Prostate gland (tissue), 2 donors: Measurements from ENCODE around the gene PKNOX2. TPM values are rescaled to one million over a fixed set of nuclear protein-coding genes. Genes with fewer than 3 reads are reported as not detected.

Source experiments
- DNase-seq: peaks from one replicate; pipeline ENCODE4 v3.0.0-alpha.2; 2019; ENCODE audit warnings: low spot score
- H3K27ac ChIP-seq, 2 donors: fragments of 200-600 bp; sonication (generic); 2 replicates each; pipeline ENCODE4 v1.5.1; 2017 to 2019
- H3K27me3 ChIP-seq: fragments of 200-600 bp; sonication (generic); replicated peaks from 2 replicates; pipeline ENCODE4 v1.5.1; 2019; ENCODE audit not compliant: insufficient read depth
- H3K36me3 ChIP-seq, 2 donors: fragments of 200-600 bp; sonication (generic); 1 replicate in 1 of 2; 2 replicates in 1 of 2; pipeline versions ENCODE4 v1.5.1 to v1.8.1; 2017 to 2019
- H3K4me1 ChIP-seq: fragments of 200-600 bp; sonication (generic); replicated peaks from 2 replicates; pipeline ENCODE4 v1.5.1; 2019
- H3K4me3 ChIP-seq, 2 donors: fragments of 200-600 bp; sonication (generic); 2 replicates each; pipeline ENCODE4 v1.5.1; 2017 to 2019
- H3K9me3 ChIP-seq: fragments of 200-600 bp; sonication (generic); 2 replicates; pipeline ENCODE4 v1.5.1; 2017
- POLR2A ChIP-seq: fragments of 450-650 bp; IDR thresholded peaks from one replicate; pipeline ENCODE4 v1.6.1; 2016; ENCODE audit warnings: antibody characterized with exemption, mild to moderate bottlenecking
- POLR2AphosphoS5 ChIP-seq: sonication (generic); formaldehyde crosslinking; IDR thresholded peaks from one replicate; pipeline ENCODE4 v1.6.1; 2017; ENCODE audit warnings: antibody characterized with exemption
- WGBS: methylation state at CpG from one replicate; pipeline ENCODE4 v1.1.5; 2018; 5-methylcytosine and 5-hydroxymethylcytosine counted together
- intact Hi-C: fragments of 100-400 bp; cut with DNase I; formaldehyde crosslinking; loops from one replicate; pipeline ENCODE4 v1.14.2; 2022
- total RNA-seq, 2 donors: library from RNA; depleted of rRNA; stranded (reverse); fragments of >200 nt; gene quantifications; one replicate each; pipeline ENCODE4 v1.1.0, GENCODE V29; 2016
- TF ChIP-seq, protein P1 (sequence below), 4 experiments: fragments of 200-600 bp in 2 of 4; fragments of 450-650 bp in 2 of 4; sonication (generic) in 2 of 4; IDR thresholded peaks; 1 replicate in 3 of 4; 2 replicates in 1 of 4; pipeline ENCODE4 v1.5.1; 2016 to 2019; ENCODE audit warnings: antibody characterized with exemption in 4 of 4, mild to moderate bottlenecking in 2 of 4, moderate library complexity in 2 of 4

Gene PKNOX2
- total RNA-seq, 2 donors from 2014 or later: 12.3 to 14.7 TPM

DNA sequence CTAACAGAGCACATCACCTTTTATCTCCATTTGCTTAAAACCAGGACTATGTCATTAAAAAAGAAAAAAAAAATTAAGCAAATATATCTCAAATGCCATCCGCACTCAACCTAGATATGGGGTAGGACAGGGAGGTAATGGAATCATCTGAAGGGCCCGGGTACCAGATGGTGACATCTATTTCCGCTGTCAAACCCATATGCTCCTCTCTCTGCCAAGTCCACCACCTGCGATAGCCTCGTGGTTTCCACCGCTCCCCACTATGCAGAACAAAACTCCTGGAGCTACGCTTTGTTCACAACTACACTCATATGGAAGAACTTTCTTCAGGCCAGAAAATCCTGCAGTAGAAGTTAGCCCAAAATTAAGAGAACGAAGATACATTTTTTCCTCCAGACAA is 300.1 kb downstream of the PKNOX2 start:
- H3K9me3 ChIP-seq: no peaks in the 10 kb centered on the region
- WGBS: 90% methylated on average over 8 of the region's 8 CpGs
- H3K27me3 ChIP-seq: no peaks in the 10 kb centered on the region
- TF ChIP-seq POLR2A (no peak), POLR2AphosphoS5 (no peak)
- TF ChIP-seq, protein P1, sequence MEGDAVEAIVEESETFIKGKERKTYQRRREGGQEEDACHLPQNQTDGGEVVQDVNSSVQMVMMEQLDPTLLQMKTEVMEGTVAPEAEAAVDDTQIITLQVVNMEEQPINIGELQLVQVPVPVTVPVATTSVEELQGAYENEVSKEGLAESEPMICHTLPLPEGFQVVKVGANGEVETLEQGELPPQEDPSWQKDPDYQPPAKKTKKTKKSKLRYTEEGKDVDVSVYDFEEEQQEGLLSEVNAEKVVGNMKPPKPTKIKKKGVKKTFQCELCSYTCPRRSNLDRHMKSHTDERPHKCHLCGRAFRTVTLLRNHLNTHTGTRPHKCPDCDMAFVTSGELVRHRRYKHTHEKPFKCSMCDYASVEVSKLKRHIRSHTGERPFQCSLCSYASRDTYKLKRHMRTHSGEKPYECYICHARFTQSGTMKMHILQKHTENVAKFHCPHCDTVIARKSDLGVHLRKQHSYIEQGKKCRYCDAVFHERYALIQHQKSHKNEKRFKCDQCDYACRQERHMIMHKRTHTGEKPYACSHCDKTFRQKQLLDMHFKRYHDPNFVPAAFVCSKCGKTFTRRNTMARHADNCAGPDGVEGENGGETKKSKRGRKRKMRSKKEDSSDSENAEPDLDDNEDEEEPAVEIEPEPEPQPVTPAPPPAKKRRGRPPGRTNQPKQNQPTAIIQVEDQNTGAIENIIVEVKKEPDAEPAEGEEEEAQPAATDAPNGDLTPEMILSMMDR (IDR thresholded peaks at IDR 0.05): no peak
- H3K27ac ChIP-seq: no peak overlapping the region
- intact Hi-C loops: no loop called here
- no peak overlapping the region for H3K4me3 ChIP-seq
- H3K36me3 ChIP-seq: no peaks in the 10 kb centered on the region
- no peaks in the 10 kb centered on the region for H3K4me1 ChIP-seq
- no peak for DNase-seq

DNA sequence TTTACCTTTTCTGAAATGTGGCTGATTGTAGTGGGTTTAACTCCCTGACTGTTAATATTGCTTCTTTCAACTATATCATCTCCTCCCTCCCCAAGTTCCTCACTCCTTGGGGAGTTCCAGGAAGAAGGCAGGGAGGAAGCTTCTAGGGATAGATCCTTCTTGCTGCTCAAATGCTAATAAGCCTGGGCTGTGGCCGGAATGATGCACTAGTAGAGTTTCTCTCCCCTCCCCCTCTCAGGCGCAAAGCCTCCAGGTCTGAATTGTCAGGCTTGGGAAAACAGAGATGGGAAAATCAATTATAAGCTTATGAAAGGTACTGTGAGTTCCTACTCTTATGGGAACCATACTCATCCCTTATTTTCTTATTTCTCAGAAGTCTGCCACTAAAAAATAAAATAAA is 300.7 kb downstream of the PKNOX2 start:
- Histone ChIP-seq H3K36me3 (no peaks in the 10 kb centered on the region), H3K9me3 (no peaks in the 10 kb centered on the region), H3K27ac (no peak overlapping the region), H3K27me3 (no peaks in the 10 kb centered on the region), H3K4me3 (no peak overlapping the region), H3K4me1 (no peaks in the 10 kb centered on the region)
- DNase-seq: no peak
- WGBS: 84% methylated on average over 2 of the region's 2 CpGs
- intact Hi-C loops: no loop called here
- TF ChIP-seq, protein P1 (IDR thresholded peaks at IDR 0.05): no peak
- TF ChIP-seq POLR2A (no peak), POLR2AphosphoS5 (no peak)

DNA sequence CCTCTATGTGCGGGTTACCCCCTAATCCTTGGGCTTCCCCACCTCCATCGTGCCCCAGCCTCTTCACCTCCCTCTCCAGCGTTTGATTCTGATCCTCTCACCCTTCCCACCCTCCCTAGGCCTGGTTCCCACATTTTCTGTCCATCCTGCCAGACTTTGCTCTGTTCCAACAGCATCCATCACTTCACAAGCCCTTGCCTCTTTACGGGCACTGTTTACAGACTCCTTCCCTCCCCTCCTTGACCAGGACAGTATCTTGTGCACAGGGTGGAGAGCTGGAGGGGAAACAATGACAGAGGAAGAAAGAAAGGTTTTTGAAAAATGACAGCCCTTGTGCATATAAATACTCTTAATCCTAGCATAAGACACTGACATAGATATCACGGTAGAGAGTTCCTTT is 301.1 kb downstream of the PKNOX2 start:
- H3K27ac ChIP-seq: no peak overlapping the region
- H3K4me1 ChIP-seq: no peaks in the 10 kb centered on the region
- H3K36me3 ChIP-seq: no peaks in the 10 kb centered on the region
- no peaks in the 10 kb centered on the region for H3K27me3 ChIP-seq
- no peak overlapping the region for H3K4me3 ChIP-seq
- TF ChIP-seq, protein P1 (IDR thresholded peaks at IDR 0.05): no peak
- TF ChIP-seq POLR2AphosphoS5 (no peak), POLR2A (no peak)
- no peak for DNase-seq
- intact Hi-C loops: no loop called here
- no peaks in the 10 kb centered on the region for H3K9me3 ChIP-seq
- 58% methylated on average over 5 of the region's 5 CpGs for WGBS

DNA sequence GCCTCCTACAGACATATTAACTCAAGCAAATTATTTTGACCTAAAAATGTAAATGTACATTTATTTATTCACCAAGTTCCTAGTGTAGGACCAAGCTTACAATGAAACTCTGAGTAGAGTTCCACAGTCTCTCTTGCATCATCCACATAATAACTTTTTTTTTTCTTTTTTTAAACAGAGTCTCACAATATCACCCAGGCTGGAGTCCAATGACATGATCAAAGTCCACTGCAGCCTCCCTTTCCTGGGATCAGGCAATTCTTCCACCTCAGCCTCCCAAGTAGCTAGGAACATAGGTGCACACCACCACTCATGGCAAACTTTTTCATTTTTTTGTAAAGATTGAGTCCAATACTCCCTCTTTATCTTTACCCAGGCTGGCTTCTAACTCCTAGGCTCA is 303.5 kb downstream of the PKNOX2 start:
- Histone ChIP-seq H3K4me3 (no peak overlapping the region), H3K4me1 (no peaks in the 10 kb centered on the region), H3K27ac (no peak overlapping the region), H3K36me3 (no peaks in the 10 kb centered on the region), H3K9me3 (no peaks in the 10 kb centered on the region), H3K27me3 (no peaks in the 10 kb centered on the region)
- DNase-seq: no peak
- intact Hi-C loops: no loop called here
- TF ChIP-seq POLR2AphosphoS5 (no peak), POLR2A (no peak)
- TF ChIP-seq, protein P1 (IDR thresholded peaks at IDR 0.05): no peak

DNA sequence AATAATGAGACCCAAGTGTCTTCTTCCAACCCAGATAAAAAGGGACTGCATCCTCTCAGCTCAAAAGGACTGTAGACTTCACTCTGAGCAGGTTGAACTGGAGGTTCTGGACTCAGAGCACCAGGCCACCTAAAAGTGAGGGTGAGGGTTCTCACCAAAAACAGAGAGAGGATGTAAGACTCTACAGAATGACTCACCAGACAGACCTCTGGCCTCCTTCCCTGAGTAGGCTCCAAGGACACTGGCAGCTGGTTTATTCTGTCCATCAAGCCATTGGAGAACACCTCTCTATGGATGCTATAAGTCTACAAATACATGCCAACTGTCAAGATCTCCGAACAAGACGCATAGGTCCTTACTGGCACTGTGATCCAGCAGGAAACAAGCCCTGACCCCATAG is 304.3 kb downstream of the PKNOX2 start:
- intact Hi-C loops: no loop called here
- TF ChIP-seq POLR2AphosphoS5 (no peak), POLR2A (no peak)
- TF ChIP-seq, protein P1 (IDR thresholded peaks at IDR 0.05): no peak
- no peaks in the 10 kb centered on the region for H3K4me1 ChIP-seq
- H3K36me3 ChIP-seq: no peaks in the 10 kb centered on the region
- 89% methylated on average over 2 of the region's 2 CpGs for WGBS
- no peaks in the 10 kb centered on the region for H3K27me3 ChIP-seq
- no peaks in the 10 kb centered on the region for H3K9me3 ChIP-seq
- H3K4me3 ChIP-seq: no peak overlapping the region
- H3K27ac ChIP-seq: no peak overlapping the region
- DNase-seq: no peak
